ENCODE measurements around the gene TPCN1.

GRCh38 chr12:113290506-113290905 is 69.2 kb downstream of the TPCN1 start:
- TF ChIP-seq CTCF (IDR thresholded peaks at IDR 0.05) (no peak), ZFX (IDR thresholded peaks at IDR 0.05; ENCODE audit: borderline replicate concordance) (no peak)

All from 22Rv1 (cell line).